ENCODE measurements around the gene SPATA6. TPM values are rescaled to one million over a fixed set of nuclear protein-coding genes. Genes with fewer than 3 reads are reported as not detected.
"Not testable (repeated sequence)": the region's sequence is repeated elsewhere in the genome, so short reads cannot be mapped to it uniquely, and the experiment has no call there.

SPATA6 gene
- total RNA-seq, 2 experiments from 2014 or later, result 1.3 to 1.6 TPM

DNA sequence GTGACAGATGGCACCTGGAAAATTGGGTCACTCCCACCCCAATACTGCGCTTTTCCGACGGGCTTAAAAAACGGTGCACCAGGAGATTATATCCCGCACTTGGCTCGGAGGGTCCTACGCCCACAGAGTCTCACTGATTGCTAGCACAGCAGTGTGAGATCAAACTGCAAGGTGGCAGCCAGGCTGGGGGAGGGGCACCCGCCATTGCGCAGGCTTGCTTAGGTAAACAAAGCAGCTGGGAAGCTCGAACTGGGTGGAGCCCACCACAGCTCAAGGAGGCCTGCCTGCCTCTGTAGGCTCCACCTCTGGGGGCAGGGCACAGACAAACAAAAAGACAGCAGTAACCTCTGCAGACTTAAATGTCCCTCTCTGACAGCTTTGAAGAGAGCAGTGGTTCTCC is 194.6 kb downstream of the SPATA6 start:
- CTCF ChIA-PET, POLR2A ChIA-PET: not testable (repeated sequence)

DNA sequence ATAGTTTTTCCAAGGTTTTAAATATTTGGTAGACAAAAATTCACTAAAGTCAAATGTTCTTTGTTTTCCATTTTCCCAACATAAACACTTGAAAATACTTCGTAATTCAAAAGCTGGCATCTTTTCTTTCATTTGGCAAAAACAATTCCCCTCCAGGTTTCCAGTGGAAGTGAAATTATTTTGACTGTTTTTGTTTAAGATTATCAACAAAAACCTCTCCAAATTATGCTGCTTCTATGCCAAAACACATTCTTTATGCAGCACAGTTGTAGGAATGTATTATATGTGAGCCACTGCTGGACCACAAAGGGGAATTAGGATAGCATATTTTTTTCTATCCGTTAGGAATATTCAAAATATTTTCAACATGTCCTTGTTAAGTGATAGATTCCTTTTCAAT is 205.4 kb downstream of the SPATA6 start:
- CTCF ChIA-PET, result no interaction called here
- POLR2A ChIA-PET, result no interaction called here

DNA sequence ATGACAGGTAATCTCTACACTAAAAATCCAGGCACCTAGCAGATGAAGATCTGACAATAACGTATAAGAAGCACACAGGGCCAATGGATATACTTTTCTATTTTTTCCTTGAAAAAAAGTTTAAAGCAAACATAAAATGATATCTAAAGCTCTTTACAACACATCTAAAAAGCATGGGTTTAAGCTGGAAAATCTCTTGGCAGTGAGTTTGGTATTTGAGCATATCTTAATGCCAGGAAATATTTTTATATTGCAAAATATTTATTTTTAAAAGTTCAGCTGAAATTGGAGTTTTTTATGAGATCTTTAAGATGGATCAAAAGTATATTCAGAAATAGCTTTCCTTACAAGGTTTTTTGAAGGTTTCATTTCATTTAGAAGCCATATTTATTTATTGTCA is 209.0 kb downstream of the SPATA6 start:
- CTCF ChIA-PET, result no interaction called here
- POLR2A ChIA-PET, result no interaction called here

DNA sequence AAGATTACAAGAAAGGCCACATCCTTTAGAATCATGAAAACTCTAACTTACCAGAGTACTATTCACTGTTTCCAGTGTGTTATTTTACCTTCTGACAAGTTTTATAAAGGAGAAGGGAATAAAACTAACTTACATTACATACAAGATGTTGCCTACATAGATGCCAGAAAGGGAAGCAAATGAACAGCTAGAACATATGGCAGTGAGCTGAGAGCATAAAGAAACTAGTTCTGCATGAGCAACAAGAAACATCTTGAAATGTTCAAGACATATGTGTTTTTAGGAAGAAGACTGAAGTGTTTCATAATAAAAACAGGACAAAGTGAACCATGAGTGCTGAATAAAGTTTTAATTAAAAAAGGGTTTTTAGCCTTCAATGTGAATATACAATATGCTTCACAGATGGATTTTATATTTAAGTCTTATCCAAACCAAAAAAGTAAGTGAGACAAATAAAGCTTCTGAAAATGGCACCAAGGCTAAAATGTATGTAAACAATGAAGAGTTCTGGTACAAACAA is 210.1 kb downstream of the SPATA6 start:
- POLR2A ChIA-PET, result no interaction called here
- CTCF ChIA-PET, result no interaction called here

DNA sequence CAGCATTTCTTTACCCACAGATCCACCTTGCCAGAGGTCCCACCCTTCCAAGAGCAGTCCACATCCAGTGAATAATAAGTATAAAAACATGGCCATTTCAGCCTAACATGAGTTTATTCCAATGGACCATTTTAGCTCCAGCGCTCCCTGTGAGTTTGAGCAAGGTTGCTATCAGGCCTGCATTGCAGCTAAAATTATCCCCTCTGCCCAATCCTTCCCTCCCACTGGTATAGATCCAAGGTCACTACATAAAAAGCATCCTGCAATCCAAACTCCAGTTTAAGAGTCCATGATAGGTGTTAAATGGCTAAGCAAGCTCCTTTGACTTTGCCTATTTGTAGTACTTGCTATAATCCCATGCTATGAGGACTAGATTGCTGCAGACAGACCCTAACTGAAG is 213.9 kb downstream of the SPATA6 start:
- POLR2A ChIA-PET, result no interaction called here

DNA sequence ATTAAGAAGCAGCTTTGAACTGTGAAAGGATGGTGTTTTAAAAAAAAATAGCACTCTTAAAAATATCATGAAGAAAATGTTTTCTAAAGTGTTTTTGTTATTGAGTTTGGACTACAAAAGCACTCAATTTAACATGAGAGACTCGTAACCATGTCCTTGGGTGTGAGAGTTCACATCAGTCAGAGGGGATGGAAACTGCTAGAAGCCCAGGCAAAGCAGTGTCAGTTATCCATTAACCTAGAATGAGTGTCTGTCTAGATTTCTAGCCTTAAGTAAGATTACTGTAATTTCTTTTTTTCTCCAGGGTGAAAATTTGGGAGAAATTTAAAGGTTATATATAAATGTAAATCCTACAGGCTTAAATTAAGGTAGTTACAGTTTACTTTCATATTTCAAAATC is 217.8 kb downstream of the SPATA6 start:
- ChIA-PET POLR2A (no interaction called here), CTCF (no interaction called here)

More for the DNA sequence above, 213.9 kb downstream of the SPATA6 start:
- CTCF ChIA-PET, result no interaction called here

DNA sequence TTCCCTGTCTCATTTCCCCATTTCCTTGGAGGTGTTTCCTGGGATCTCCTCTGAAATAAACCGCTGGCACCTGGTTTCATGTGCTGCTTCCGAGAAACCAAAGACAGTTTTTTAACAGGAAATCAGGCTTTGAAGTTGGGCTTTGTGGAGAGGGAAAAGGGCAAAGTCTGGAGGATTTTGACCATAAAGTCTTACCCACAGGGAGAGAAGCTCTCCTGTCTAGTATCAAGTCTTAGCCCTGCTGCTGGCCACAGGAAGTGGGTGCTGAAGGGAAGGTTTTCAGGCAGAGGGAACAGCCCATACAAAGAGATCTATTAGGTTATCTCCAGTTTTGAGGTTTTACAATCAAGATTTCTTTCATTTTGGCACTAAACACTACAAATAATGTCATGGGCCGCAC is 220.2 kb downstream of the SPATA6 start:
- CTCF ChIA-PET, result no interaction called here
- POLR2A ChIA-PET, result no interaction called here

DNA sequence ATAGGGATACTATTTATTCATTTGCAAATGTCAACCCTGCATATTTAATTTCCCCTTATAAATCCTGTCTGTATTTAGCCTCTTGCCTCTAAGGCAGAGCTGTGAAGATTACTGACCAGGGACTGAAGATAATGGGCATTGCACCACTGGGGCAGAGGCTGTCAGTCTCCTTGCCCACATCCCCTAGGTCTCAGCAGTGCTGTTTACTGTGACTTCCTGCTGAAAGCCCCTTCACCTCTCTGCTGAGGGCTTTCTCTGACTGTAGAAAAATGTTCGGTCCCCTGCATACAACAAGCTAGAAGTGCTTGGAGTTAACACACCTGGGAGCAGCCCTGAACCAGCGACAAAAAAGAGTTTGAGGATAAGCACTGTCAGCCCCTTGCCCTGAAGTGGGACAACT is 220.7 kb downstream of the SPATA6 start:
- POLR2A ChIA-PET, result no interaction called here
- CTCF ChIA-PET, result no interaction called here

DNA sequence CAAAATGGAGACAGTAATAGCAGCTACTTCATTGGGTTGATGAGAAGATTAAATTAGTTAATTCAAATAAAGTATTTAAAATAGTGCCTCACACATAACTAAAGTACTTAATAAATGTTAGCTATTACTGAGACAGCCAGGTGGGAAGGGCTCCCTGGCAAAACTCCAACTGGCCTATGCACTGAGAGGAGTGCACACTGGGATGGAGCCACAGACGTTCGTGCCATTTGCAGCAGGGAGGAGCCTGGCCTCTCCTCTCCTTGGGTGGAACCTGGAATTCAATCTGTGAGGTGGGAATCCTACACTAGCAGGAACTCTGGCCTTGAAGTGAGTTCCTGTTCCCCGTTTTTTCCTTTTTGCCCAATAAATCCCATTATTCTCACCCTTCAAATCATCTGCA is 221.4 kb downstream of the SPATA6 start:
- CTCF ChIA-PET, result no interaction called here

DNA sequence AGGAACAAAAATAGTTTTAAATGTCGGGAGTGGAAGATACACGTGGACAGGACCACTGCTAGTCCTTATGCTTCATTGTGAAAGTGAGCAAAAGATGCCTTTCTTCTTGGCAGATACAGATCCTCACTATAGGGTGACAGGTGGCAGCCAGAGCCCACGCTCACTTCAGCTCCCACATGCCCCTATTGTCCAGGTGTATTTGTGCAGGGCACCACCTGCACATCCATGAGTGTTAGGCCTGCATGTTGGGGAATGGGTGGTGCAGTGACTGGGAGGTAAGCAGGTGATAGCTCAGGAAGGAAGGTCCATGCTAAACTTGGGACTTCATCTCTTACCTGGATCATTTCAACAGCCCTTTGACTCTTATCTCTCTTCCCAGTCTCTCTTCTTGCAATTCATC is 222.1 kb downstream of the SPATA6 start:
- ChIA-PET POLR2A (no interaction called here), CTCF (no interaction called here)

More for the DNA sequence above, 221.4 kb downstream of the SPATA6 start:
- POLR2A ChIA-PET, result no interaction called here

DNA sequence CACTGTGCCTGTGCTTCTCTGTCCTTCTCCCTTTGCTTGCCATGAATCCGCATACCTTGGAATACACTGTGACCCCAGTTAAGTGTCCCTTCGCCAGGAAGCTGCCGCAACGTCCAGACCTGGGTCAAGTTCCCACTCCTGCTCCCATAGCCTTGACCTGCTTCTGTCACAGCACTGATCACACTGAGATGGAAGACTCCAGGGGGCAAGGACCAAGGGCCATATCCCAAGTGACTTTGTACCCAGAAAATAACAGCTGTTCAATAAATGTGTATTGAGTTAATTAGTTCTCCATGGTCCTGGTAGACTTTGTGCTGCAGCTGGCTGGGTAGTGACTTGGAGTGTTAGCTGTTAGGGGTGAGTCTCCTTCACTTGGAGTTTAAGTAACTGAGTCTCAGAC is 223.6 kb downstream of the SPATA6 start:
- CTCF ChIA-PET, result no interaction called here
- POLR2A ChIA-PET, result no interaction called here

DNA sequence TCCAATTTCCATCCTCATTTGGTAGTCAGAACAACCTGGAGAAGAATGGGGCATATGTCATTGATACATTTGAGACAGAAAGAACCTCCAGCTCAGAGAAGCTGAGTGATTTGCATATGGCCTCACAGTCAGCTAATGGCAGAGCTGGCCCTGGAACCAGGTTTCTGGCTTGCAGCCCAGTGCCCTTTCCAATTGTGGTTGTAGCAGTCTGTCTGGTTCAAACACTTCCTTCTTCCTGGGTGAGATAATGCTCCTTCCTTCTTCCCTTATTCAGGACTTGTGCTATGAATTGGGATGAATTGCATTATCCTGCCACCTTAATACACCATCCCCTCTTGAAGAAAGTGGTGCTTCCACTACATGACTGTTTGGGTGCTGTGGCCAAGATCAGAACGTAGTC is 225.3 kb downstream of the SPATA6 start:
- POLR2A ChIA-PET, result no interaction called here
- CTCF ChIA-PET, result no interaction called here

Other genes starting within 250 kb of the SPATA6 start
- gene SLC5A9, start 249.5 kb downstream of the SPATA6 start, total RNA-seq, result not detected